HG03097 (cell line): ENCODE data around the gene MBD3L5.
"Not testable (repeated sequence)": the region's sequence is repeated elsewhere in the genome, so short reads cannot be mapped to it uniquely, and the experiment has no call there.

ENCODE experiments used
- ATAC-seq: cut with Tn5 transposase; IDR thresholded peaks from one replicate; pipeline ENCODE4 v1.9.1; 2021; ENCODE audit not compliant: unreplicated experiment, low FRiP score

Gene MBD3L5

DNA sequence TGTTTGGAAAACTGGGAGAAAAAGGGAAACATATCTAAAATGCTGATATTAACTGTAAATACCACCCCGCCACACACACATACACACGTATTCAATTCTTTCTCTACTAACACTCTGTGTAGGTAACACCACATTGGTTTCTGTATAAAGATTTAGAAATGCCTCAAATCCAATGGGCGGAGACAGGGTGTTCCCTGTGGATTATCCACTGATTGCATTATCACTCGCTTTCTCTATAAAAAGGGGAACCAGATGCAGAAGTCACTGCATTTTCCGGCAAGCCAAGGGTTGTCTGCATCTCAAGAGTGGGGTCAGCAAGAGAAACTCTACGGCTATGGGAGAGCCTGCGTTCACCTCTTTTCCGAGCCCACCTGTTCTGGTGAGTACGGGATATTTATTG, at the start of gene MBD3L5:
MBD3L5 (plus strand) TSS at position 301 of the 400 bp plus-strand sequence; CDS start at position 335, 34 bp downstream.
- ATAC-seq, result not testable (repeated sequence)

DNA sequence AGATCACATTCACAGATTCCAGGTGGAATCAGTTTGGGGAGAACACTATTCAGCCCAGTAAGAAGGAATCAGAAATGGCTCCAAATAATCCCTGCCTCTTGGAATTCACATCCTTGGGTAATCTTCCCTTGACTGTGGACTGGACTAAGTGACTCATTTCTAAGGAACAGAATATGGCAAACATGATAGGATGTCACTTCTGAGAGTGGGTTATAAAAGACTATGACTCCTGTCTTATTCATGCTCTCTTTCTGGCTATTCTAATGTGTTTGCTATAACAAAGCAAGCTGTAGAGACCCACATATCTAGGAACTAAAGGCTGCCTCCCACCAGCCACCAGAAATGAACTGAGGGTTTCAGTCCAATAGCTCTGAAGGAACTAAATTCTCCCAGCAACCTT, 46.9 kb upstream of the MBD3L5 start:
- ATAC-seq, result no peak

DNA sequence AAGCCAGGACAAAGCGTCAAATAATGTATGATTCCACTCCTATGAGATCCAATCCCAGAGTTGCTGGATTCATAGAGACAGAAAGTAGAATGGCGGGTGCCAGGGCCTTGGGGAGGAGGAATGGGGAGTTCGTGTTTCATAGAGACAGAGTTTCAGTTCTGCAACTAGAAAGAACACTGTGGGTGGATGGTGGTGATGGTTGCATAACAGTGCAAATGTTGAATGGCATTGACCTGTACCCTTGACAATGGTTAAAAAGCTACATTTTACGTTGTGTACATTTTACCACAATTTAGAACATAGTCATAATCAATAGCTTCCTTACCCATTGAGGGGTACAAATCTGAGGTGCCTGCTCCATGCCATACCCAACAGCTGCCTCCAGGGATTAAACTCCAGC, 42.5 kb upstream of the MBD3L5 start:
- no peak for ATAC-seq

DNA sequence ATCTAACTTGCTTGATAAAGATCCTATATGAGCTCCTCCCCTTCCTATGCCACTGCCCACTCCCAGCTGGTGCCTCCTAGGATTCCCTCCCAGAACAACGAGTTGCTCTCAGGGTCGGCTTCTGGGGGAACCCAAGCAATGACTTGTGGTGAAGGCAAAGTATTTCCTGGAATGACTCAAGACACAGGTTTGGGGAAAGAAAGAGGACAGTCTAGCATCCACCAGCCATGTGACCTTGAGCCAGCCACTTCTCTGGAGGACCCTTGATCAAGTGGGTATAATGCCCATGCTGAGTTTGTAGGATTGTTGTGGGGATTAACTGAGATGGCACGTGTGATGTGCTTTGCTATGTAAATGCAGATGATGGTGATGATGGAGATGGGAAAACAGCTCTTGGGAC, 42.1 kb upstream of the MBD3L5 start:
- ATAC-seq, result no peak

DNA sequence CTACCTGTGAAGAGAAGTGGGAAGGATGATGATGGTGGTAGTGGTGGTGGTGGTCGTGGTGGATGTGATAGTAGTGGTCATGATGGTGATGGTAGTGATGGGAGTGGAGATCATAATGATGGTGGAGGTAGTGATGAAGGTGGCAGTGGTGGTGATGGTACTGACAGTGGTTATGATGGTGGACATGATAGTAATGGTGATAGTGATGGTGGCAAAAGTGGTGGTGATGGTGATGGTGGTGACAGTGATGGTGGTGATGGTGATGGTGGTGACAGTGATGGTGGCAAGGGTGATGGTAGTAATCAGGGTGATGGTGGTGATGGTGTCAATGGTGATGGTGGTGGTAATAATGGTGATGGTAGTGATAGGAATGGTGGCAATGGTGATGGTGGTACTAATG, 35.3 kb upstream of the MBD3L5 start:
- ATAC-seq, result no peak

DNA sequence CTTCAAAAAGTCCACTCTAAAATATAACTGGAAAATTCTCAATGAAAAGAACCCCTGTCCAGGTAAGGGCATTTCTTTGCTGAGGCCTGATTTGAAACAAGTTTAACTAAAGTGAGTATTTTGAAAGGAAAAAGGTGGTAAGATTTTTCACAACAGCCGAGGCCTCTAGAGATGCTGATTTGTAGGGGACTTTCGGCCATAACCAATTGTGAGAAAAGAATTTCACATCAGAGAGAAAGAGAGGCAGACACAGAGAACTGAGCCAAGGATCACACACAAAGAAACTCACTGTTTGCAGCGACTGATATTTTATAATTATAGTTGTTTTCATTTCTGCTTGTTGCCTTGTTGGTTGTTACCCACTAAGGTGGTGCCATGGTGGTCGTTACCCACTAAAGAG, 33.6 kb upstream of the MBD3L5 start:
- ATAC-seq, result no peak

DNA sequence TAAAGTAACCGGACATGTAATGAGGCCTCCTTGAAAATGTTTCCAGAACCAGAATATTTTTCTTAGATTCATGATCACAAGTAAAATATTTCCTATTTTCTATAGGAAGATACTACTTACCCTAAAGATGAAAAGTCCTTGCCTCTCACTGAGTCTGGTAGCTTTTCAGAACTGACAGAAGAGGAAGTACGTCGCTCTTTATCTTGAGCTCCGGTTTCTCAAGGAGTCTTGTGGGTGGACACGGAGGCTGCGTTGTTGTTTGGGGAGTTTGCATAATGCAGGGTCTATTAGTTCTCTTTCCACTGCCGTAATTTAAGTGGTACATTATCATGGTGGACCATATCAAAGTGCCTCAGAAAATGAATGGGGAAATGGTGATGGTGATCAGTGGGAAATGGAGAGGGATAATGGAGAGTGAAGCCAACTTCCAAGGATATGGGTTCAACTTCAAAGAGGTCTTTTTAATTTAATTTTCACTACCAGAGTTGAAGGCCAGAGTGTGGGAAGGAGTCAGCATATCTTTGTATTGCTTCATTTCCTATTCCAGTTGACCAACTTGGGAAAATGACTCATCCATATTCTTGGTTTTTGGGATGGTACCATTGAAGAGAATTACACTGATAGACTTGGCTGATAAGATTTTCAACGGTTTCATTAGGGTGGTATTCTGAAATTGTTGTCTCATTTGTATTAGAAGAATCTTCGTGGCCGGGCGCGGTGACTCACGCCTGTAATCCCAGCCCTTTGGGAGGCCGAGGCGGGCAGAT, 32.5 kb upstream of the MBD3L5 start:
- no peak for ATAC-seq

DNA sequence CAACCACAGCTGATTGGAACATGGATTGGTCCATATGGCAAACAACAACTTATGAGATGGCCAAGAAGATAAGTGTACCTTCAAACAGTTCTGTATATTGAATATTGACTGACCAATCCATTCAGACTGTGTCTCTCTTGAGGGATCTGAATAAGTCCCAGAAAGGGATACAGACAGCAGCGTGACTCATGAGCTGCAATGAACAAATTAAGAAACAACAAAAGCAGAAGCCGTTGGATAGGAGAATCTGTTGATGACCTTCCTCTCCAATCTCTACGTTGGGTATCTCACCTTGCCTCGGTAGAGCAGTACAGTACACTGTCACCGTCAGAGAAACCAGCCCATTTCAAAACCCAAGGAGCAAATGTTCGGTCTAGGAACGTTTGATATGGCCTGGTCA, 30.4 kb upstream of the MBD3L5 start:
- no peak for ATAC-seq

DNA sequence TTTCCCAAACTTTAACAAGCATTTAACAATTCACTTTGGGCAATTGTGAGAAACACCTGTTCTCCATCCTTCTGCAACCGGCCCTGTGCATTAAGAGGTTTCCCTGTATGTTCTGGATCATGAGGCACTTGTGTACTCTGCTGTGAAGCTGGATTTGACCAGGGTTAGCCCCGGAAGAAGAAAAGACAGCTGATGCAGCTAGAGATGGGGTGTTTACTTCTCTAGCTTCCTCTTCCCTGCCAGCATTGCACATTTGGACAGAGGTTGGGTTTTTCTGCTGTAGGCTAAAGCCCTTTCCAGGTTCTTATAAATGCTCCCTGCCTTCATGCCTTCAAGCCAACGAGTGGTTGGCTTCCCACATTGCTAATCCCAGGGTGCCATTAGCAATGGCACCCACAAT, 30.0 kb upstream of the MBD3L5 start:
- ATAC-seq, result no peak

DNA sequence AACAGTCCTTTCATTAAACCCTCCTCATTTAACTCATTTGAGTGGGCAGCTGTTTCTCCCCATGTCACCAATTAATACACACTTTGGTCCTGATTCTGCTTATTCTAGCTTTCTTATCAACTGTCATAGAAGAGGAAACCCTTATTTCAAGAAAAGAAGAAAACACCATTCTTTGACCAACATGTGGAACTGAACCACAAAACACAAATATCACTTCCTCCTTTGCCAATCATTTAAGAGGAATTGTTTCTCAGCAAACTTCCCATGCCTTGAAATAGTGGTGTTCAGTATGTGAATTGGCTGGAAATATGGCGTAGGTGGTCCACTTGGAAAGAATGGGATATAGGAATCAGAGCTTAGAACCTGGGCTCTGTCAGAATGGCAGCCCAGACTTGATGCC, 29.6 kb upstream of the MBD3L5 start:
- ATAC-seq, result no peak

DNA sequence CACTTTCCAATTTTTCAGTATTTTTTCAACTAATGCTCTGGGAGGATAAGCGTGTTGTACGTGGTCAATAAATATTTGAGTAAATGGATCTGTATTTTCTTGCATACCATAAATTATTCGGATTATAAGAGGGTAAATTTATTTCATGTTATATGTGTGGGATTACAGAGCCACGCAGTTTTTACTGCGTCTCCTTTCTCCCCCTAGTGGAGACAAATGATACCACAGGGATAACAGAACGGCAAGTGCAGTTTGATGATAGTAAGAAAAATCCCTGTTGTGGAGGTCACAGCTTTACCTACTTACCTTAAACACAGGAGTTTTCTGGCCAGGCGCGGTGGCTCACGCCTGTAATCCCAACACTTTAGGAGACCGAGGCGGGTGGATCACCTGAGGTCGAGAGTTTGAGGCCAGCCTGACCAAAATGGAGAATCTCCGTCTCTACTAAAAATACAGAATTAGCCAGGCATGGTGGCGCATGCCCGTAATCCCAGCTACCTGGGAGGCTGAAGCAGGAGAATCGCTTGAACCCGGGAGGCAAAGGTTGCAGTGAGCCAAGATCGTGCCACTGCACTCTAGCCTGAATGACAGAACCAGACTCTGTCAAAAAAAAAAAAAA, 26.0 kb upstream of the MBD3L5 start:
- ATAC-seq, result no peak

DNA sequence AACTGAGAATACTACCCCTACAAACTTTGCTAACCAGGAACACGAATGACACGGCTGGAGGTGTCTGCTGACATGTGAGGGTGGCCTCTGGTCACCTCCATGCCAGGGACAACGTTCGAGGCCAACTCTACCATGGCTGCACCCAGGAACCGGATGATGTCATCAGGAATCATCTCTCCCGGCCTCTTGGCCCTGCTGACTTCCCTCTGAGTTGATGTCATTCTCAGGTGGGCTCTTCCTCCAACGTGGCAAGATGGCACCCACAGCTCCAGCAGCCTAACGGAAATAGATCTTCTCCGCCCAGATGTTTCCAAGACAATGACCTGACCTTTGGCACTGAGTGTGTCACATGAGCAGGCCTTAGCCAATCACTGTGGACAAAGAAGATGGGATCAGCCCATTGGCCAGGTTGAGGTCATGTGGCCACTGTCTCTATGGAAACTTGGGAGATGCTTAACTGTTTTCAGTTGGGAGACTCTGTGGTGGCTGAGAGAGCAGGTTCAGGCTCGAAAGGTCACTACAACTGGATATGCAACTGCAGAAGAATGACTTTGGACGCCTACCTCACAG, 24.2 kb upstream of the MBD3L5 start:
- no peak for ATAC-seq

DNA sequence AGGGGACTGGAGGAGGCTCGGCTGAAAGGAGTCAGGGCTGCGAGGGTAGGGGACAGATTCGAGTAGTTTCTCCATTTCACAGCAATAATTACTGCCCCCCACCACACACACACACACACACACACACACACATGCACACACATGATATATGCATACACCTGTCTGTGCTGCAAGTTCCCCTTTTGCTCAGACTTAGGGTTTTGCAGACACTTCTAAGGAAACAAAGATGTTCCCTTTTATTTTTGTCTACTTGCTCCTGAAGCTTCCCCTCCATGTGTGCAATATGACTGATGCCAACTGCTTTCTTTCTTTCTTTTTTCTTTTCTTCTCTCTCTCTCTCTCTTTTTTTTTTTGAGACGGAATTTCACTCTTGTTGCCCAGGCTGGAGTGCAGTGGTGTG, 22.5 kb upstream of the MBD3L5 start:
- ATAC-seq, result no peak

DNA sequence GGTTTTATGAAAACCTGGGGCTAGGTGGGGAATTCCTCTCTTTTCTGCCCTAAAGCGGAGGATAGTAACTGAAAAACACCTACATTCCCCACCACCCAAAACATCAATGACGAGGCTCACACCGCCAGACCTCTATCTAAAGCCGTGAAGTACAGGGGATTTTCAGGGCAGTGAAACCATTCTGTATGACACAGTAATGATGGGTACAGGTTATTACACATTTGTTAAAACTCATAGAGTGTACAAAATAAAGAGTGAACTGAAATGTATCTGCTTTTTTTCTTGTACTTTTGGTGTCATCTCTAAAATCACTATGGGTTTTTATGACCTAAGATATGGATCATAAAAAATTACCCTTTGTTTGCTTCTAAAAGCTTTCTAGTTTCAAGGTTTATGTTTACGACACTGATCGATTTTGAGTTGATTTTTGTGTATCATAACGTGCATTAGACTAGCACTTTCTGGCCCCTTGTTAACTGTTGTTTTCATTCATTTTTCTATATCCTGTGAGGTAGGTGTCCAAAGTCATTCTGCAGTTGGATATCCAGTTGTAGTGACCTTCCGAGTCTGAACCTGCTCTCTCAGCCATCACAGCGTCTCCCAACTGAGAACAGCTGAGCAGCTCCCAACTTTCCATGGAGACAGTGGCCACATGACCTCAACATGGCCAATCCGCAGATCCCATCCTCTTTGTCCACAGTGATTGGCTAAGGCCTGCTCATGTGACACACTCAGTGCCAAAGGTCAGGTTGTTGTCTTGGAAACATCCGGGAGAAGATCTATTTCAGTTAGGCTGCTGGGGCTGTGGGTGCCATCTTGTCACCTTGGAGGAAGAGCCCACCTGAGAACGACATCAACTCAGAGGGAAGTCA, 19.4 kb upstream of the MBD3L5 start:
- ATAC-seq, result no peak

DNA sequence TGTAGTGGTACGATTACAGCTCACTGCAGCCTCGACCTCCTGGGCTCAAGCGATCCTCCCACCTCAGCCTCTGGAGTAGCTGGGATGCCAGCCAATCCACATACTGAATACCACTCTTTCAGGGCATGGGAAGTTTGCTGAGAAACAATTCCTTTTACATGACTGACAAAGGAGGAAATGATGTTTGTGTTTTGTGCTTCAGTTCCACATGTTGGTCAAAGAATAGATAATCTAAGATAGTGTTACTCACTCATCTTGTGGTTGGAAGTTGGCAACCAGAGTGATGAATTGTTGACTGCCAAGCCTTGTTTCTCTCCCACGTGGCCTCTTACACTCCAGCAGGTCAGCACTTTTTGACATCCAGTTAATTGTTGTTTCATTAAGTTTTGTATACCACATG, 16.7 kb upstream of the MBD3L5 start:
- no peak for ATAC-seq

DNA sequence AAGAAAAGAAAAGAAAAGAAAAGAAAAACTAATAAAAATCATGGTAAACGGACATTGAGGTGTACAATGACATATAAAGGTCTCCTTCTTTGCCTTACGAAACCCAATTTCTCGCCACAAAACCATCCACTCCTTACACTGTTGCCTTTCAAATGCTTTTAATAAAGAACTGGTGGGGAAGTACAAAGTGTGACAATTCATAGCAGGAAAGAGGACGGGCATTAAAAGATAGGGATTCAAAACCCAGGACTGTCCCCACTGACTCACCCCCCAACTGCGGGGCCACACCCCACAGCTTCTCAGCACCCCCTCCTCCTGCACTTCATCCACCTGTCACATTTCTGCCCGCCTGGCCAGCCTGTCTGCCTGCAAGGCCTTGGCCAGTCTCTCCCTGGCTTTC, 11.6 kb upstream of the MBD3L5 start:
- no peak for ATAC-seq

DNA sequence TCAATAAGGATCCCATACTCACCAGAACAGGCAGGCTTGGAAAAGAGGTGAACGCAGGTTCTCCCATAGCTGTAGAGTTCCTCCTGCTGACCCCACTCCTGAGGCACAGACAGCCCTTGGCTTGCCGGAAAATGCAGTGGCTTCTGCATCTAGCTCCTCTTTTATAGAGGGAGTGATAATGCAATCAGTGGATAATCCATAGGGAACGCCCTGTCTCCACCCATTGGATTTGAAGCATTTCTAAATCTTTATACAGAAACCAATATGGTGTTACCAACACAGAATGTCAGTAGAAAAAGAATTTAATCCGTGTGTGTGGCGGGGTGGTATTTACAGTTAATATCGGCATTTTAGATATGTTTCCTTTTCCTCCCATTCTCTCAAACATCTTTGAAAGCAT, 9.0 kb upstream of the MBD3L5 start, which contains the start of gene MBD3L2B:
MBD3L2B (minus strand) TSS at position 101 of the 400 bp plus-strand sequence; CDS start at position 67, 34 bp downstream.
- ATAC-seq, result not testable (repeated sequence)

DNA sequence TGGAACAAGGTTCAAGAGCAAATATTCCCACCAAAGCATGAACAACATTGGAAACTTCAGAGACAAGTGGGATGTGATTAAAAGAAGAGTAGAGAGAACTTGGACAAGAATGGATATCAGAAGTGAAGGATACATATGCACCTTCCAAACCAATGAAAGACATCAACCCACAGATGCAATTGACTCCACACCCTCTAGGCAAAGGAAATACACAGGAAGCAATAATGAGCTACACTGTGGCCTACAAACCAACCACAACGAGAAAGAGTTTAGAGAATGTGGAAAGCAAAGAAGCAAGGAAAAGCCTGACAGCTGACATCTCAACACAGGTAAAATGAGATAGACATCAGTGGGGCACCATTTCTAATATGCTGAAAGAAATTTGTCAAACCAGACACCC, 1.6 kb upstream of the MBD3L5 start:
- ATAC-seq, result not testable (repeated sequence)

DNA sequence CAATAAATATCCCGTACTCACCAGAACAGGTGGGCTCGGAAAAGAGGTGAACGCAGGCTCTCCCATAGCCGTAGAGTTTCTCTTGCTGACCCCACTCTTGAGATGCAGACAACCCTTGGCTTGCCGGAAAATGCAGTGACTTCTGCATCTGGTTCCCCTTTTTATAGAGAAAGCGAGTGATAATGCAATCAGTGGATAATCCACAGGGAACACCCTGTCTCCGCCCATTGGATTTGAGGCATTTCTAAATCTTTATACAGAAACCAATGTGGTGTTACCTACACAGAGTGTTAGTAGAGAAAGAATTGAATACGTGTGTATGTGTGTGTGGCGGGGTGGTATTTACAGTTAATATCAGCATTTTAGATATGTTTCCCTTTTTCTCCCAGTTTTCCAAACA, 9.7 kb downstream of the MBD3L5 start, which contains the start of gene MBD3L4:
MBD3L4 (minus strand) TSS at position 101 of the 400 bp plus-strand sequence; CDS start at position 66, 35 bp downstream.
- ATAC-seq, result not testable (repeated sequence)

DNA sequence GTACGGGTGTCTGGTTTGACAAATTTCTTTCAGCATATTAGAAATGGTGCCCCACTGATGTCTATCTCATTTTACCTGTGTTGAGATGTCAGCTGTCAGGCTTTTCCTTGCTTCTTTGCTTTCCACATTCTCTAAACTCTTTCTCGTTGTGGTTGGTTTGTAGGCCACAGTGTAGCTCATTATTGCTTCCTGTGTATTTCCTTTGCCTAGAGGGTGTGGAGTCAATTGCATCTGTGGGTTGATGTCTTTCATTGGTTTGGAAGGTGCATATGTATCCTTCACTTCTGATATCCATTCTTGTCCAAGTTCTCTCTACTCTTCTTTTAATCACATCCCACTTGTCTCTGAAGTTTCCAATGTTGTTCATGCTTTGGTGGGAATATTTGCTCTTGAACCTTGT, 11.2 kb downstream of the MBD3L5 start:
- not testable (repeated sequence) for ATAC-seq

DNA sequence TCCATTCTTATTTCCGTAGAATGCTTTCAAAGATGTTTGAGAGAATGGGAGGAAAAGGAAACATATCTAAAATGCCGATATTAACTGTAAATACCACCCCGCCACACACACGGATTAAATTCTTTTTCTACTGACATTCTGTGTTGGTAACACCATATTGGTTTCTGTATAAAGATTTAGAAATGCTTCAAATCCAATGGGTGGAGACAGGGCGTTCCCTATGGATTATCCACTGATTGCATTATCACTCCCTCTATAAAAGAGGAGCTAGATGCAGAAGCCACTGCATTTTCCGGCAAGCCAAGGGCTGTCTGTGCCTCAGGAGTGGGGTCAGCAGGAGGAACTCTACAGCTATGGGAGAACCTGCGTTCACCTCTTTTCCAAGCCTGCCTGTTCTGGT, 18.6 kb downstream of the MBD3L5 start, which contains the start of gene MBD3L2:
MBD3L2 (plus strand) TSS at position 301 of the 400 bp plus-strand sequence; CDS start at position 354, 53 bp downstream.
- not testable (repeated sequence) for ATAC-seq
